Bronchial epithelial cell (primary cell): Measurements from ENCODE around the gene ZFAND4. TPM values are rescaled to one million over a fixed set of nuclear protein-coding genes. Genes with fewer than 3 reads are reported as not detected.
"Not testable (repeated sequence)": the region's sequence is repeated elsewhere in the genome, so short reads cannot be mapped to it uniquely, and the experiment has no call there.

Experiments used
- DNase-seq: peaks from one replicate; pipeline ENCODE4 v3.0.0-alpha.2; 2010; ENCODE audit warnings: low read depth
- FAIRE-seq: peaks from 2 replicates; lab custom pipeline; 2011; peaks lifted over from hg19 to GRCh38; lab: Jason Lieb, UNC
- H3K27me3 ChIP-seq: 2 replicates; pipeline ENCODE4 v1.5.1; 2011; ENCODE audit warnings: low read length; ENCODE audit not compliant: control insufficient read depth, insufficient read depth
- H3K36me3 ChIP-seq: 2 replicates; pipeline ENCODE4 v1.5.1; 2011; ENCODE audit warnings: low read length; ENCODE audit not compliant: control insufficient read depth, insufficient read depth
- H3K4me3 ChIP-seq: 2 replicates; pipeline ENCODE4 v1.5.1; 2011; ENCODE audit warnings: mild to moderate bottlenecking, low read depth, low read length, control low read depth
- CTCF ChIP-seq: IDR thresholded peaks from 2 replicates; pipeline ENCODE4 v1.5.1; 2011; ENCODE audit warnings: mild to moderate bottlenecking, moderate library complexity, low read length, control low read depth, inconsistent platforms; ENCODE audit not compliant: insufficient read depth, severe bottlenecking
- total RNA-seq: library from RNA; depleted of rRNA; stranded (reverse); fragments of >200 nt; gene quantifications from 2 replicates; pipeline ENCODE4 v1.2.1, GENCODE V29; 2014

ZFAND4 gene
- total RNA-seq, 1 donor from 2014 or later = 3.9 TPM

GRCh38 chr10:45580371-45581215 lies 92.0 kb downstream of the ZFAND4 start:
- TF ChIP-seq CTCF = no peak
- no peak overlapping the region for H3K4me3 ChIP-seq
- H3K27me3 ChIP-seq = no peaks in the 10 kb centered on the region
- H3K36me3 ChIP-seq = no peaks in the 10 kb centered on the region
- FAIRE-seq = no peak
- no peak for DNase-seq

GRCh38 chr10:45578384-45578971 lies 94.1 kb downstream of the ZFAND4 start:
- no peak for FAIRE-seq
- no peak for DNase-seq
- Histone ChIP-seq H3K36me3 (no peaks in the 10 kb centered on the region), H3K27me3 (no peaks in the 10 kb centered on the region), H3K4me3 (no peak overlapping the region)
- no peak for TF ChIP-seq CTCF

GRCh38 chr10:45575966-45576597 lies 96.5 kb downstream of the ZFAND4 start:
- DNase-seq (no peak), FAIRE-seq (no peak)
- Histone ChIP-seq H3K27me3 (no peaks in the 10 kb centered on the region), H3K36me3 (no peaks in the 10 kb centered on the region), H3K4me3 (no peak overlapping the region)
- no peak for TF ChIP-seq CTCF

GRCh38 chr10:45575032-45575761 lies 97.4 kb downstream of the ZFAND4 start:
- not testable (repeated sequence) for FAIRE-seq

GRCh38 chr10:45569471-45569870 lies 103.1 kb downstream of the ZFAND4 start:
- TF ChIP-seq CTCF = no peak
- Histone ChIP-seq H3K27me3 (no peaks in the 10 kb centered on the region), H3K4me3 (no peak overlapping the region), H3K36me3 (no peaks in the 10 kb centered on the region)
- no peak for DNase-seq
- no peak for FAIRE-seq

More at GRCh38 chr10:45575032-45575761, 97.4 kb downstream of the ZFAND4 start:
- H3K4me3 ChIP-seq, DNase-seq, H3K36me3 ChIP-seq, H3K27me3 ChIP-seq: not testable (repeated sequence)
